ENCODE results near the gene AIRE.

AIRE gene

GRCh38 chr21:44306936-44307704 lies 21.4 kb downstream of the AIRE start:
- TF ChIP-seq CTCF (IDR thresholded peaks at IDR 0.05; ENCODE audit: borderline replicate concordance, control extremely low read depth, extremely low read depth, insufficient read depth, missing control alignments), result no peak
- no peak for DNase-seq (ENCODE audit: low spot score)
- in situ Hi-C loops (cut with MboI; ENCODE audit: low sequenced_read_pairs, unreplicated experiment), result no loop called here

- in situ Hi-C loops (cut with MboI; ENCODE audit: low sequenced_read_pairs, unreplicated experiment), result no loop called here
- no peak for DNase-seq (ENCODE audit: low spot score)
- TF ChIP-seq CTCF (IDR thresholded peaks at IDR 0.05; ENCODE audit: borderline replicate concordance, control extremely low read depth, extremely low read depth, insufficient read depth, missing control alignments), result no peak
These were observed 25.2 kb downstream of the AIRE start for GRCh38 chr21:44310628-44311507.

GRCh38 chr21:44312089-44312488 lies 26.4 kb downstream of the AIRE start:
- no peak for TF ChIP-seq CTCF (IDR thresholded peaks at IDR 0.05; ENCODE audit: borderline replicate concordance, control extremely low read depth, extremely low read depth, insufficient read depth, missing control alignments)
- DNase-seq (ENCODE audit: low spot score), result no peak
- in situ Hi-C loops (cut with MboI; ENCODE audit: low sequenced_read_pairs, unreplicated experiment), result no loop called here

GRCh38 chr21:44312716-44313115 lies 27.0 kb downstream of the AIRE start:
- in situ Hi-C loops (cut with MboI; ENCODE audit: low sequenced_read_pairs, unreplicated experiment), result no loop called here
- no peak for TF ChIP-seq CTCF (IDR thresholded peaks at IDR 0.05; ENCODE audit: borderline replicate concordance, control extremely low read depth, extremely low read depth, insufficient read depth, missing control alignments)
- no peak for DNase-seq (ENCODE audit: low spot score)

- in situ Hi-C loops (cut with MboI; ENCODE audit: low sequenced_read_pairs, unreplicated experiment), result no loop called here
- no peak for DNase-seq (ENCODE audit: low spot score)
- no peak for TF ChIP-seq CTCF (IDR thresholded peaks at IDR 0.05; ENCODE audit: borderline replicate concordance, control extremely low read depth, extremely low read depth, insufficient read depth, missing control alignments)
These were observed 27.8 kb downstream of the AIRE start for GRCh38 chr21:44313451-44313850.

- in situ Hi-C loops (cut with MboI; ENCODE audit: low sequenced_read_pairs, unreplicated experiment), result no loop called here
- DNase-seq (ENCODE audit: low spot score), result no peak
- no peak for TF ChIP-seq CTCF (IDR thresholded peaks at IDR 0.05; ENCODE audit: borderline replicate concordance, control extremely low read depth, extremely low read depth, insufficient read depth, missing control alignments)
These were observed 28.5 kb downstream of the AIRE start for GRCh38 chr21:44314128-44314527.

All from GM13976 (cell line).